ENCODE data around the gene TEX14.

TEX14 gene

DNA sequence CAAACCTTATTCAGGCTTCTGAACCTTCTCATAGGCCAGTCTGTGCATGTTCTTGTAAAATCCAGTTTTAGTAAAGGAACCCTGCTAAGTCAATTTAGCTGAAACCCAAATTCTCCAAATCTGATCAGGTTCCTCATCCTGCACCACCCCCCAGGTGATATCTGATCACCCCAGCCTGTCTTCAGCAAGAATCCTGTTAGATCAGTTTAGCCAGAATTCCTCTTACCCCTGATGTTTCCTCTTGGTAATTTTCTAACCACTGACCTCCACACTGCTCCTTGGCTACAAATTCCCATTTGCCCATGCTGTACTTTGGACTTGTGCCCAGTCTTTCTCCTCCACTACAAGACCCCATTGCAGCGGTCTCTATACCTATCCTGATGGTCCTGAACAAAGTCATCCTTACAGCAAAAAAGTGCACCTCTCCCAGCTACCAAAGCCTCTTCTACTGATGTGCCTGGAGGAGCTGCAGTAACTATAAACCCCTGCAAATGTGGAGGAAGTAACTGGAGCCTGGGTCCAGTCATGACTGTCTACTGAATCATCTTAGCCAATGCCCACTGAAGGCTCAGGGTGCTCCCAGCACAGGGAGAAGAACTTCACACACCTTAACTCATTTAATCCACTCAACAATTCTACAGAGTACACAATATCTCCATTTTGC is 23.8 kb downstream of the TEX14 start:
- H3K4me2 ChIP-seq (ENCODE audit: insufficient read depth, low read length, poor library complexity, severe bottlenecking), result no peak overlapping the region
- H3K4ac ChIP-seq (ENCODE audit: low read length), result no peak overlapping the region
- H3K36me3 ChIP-seq (replicated peaks in 1 of 2; ENCODE audit: control insufficient read depth in 2 of 2, insufficient read depth in 2 of 2, low read length in 2 of 2), result no peaks in the 10 kb centered on the region
- no peaks in the 10 kb centered on the region for H3K9me3 ChIP-seq (replicated peaks in 1 of 2; ENCODE audit: control insufficient read depth in 2 of 2, insufficient read depth in 1 of 2, low read depth in 1 of 2, low read length in 2 of 2)
- H3K27me3 ChIP-seq (ENCODE audit: control insufficient read depth in 3 of 3, insufficient read depth in 3 of 3, low read depth in 1 of 3, low read length in 3 of 3), result no peaks in the 10 kb centered on the region
- no peak overlapping the region for H4K8ac ChIP-seq (ENCODE audit: low read depth, low read length)
- no CpG with 5 or more reads among the region's 1 CpG for WGBS, 2 donors (ENCODE audit: extremely low coverage in 2 of 2, insufficient read length in 2 of 2, insufficient replicate concordance in 1 of 2)
- no peak overlapping the region for H3K27ac ChIP-seq (replicated peaks; ENCODE audit: low read length)
- no peak overlapping the region for H3K18ac ChIP-seq (ENCODE audit: low read length)
- no peak overlapping the region for H2BK5ac ChIP-seq (ENCODE audit: low read length)
- H2AFZ ChIP-seq (ENCODE audit: low read length), result no peak overlapping the region
- no peak overlapping the region for H3K23ac ChIP-seq (ENCODE audit: low read depth, low read length, poor library complexity)
- no peak overlapping the region for H4K91ac ChIP-seq (ENCODE audit: low read depth, low read length, poor library complexity)
- H2BK12ac ChIP-seq (ENCODE audit: low read length), result no peak overlapping the region
- H3K4me3 ChIP-seq (ENCODE audit: low read length in 2 of 2), result no peak overlapping the region
- no peak overlapping the region for H3K14ac ChIP-seq (ENCODE audit: low read length)
- H2AK5ac ChIP-seq (ENCODE audit: low read depth, low read length), result no peak overlapping the region
- H3K9ac ChIP-seq (ENCODE audit: low read depth, low read length, poor library complexity), result no peak overlapping the region
- H2BK15ac ChIP-seq (ENCODE audit: low read length), result no peak overlapping the region
- H3K4me1 ChIP-seq (ENCODE audit: control insufficient read depth in 2 of 2, insufficient read depth in 1 of 2, low read depth in 1 of 2, low read length in 2 of 2), result peaks cover 0 to 4% of the 10 kb centered on the region in 2 donors
- no peak for DNase-seq (ENCODE audit: low spot score)
- H2BK120ac ChIP-seq (ENCODE audit: low read depth, low read length), result no peak overlapping the region
- H3K79me1 ChIP-seq (ENCODE audit: low read depth, low read length), result no peaks in the 10 kb centered on the region

DNA sequence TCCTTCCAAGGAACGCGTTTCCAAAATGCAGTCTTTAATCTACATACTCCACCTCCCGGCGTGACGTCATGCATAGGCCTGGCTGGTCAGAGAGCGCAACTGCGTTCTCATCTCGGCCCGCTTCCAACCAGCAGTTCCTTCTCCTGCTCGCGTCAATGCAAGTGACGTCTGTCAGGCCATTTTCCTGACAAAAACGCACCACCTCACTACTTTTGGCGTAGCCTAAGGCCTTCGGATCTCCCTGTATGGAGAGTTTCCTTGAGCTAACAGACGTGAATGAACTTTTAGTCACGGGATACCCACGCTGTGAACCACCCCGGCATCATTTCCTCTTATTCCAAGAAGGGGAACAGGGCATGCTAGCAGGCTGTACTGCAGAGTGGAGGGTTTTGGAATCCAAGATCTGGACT is 25.0 kb downstream of the TEX14 start:
- Histone ChIP-seq H3K9me3 (replicated peaks in 1 of 2; ENCODE audit: control insufficient read depth in 2 of 2, insufficient read depth in 1 of 2, low read depth in 1 of 2, low read length in 2 of 2) (no peaks in the 10 kb centered on the region), H2BK120ac (ENCODE audit: low read depth, low read length) (no peak overlapping the region), H3K9ac (ENCODE audit: low read depth, low read length, poor library complexity) (no peak overlapping the region), H2AK5ac (ENCODE audit: low read depth, low read length) (no peak overlapping the region), H3K4ac (ENCODE audit: low read length) (no peak overlapping the region), H3K23ac (ENCODE audit: low read depth, low read length, poor library complexity) (no peak overlapping the region), H4K91ac (ENCODE audit: low read depth, low read length, poor library complexity) (no peak overlapping the region), H3K4me2 (ENCODE audit: insufficient read depth, low read length, poor library complexity, severe bottlenecking) (no peak overlapping the region), H3K36me3 (replicated peaks in 1 of 2; ENCODE audit: control insufficient read depth in 2 of 2, insufficient read depth in 2 of 2, low read length in 2 of 2) (no peaks in the 10 kb centered on the region), H3K18ac (ENCODE audit: low read length) (no peak overlapping the region), H2BK12ac (ENCODE audit: low read length) (no peak overlapping the region), H3K27ac (replicated peaks; ENCODE audit: low read length) (no peak overlapping the region), H2BK5ac (ENCODE audit: low read length) (no peak overlapping the region), H3K14ac (ENCODE audit: low read length) (no peak overlapping the region), H3K79me1 (ENCODE audit: low read depth, low read length) (no peaks in the 10 kb centered on the region), H2AFZ (ENCODE audit: low read length) (no peak overlapping the region), H4K8ac (ENCODE audit: low read depth, low read length) (no peak overlapping the region), H2BK15ac (ENCODE audit: low read length) (no peak overlapping the region), H3K4me3 (ENCODE audit: low read length in 2 of 2) (no peak overlapping the region), H3K4me1 (ENCODE audit: control insufficient read depth in 2 of 2, insufficient read depth in 1 of 2, low read depth in 1 of 2, low read length in 2 of 2) (peaks cover 0 to under 1% of the 10 kb centered on the region in 2 donors), H3K27me3 (ENCODE audit: control insufficient read depth in 3 of 3, insufficient read depth in 3 of 3, low read depth in 1 of 3, low read length in 3 of 3) (no peaks in the 10 kb centered on the region)
- no CpG with 5 or more reads among the region's 19 CpGs for WGBS, 2 donors (ENCODE audit: extremely low coverage in 2 of 2, insufficient read length in 2 of 2, insufficient replicate concordance in 1 of 2)
- no peak for DNase-seq (ENCODE audit: low spot score)

DNA sequence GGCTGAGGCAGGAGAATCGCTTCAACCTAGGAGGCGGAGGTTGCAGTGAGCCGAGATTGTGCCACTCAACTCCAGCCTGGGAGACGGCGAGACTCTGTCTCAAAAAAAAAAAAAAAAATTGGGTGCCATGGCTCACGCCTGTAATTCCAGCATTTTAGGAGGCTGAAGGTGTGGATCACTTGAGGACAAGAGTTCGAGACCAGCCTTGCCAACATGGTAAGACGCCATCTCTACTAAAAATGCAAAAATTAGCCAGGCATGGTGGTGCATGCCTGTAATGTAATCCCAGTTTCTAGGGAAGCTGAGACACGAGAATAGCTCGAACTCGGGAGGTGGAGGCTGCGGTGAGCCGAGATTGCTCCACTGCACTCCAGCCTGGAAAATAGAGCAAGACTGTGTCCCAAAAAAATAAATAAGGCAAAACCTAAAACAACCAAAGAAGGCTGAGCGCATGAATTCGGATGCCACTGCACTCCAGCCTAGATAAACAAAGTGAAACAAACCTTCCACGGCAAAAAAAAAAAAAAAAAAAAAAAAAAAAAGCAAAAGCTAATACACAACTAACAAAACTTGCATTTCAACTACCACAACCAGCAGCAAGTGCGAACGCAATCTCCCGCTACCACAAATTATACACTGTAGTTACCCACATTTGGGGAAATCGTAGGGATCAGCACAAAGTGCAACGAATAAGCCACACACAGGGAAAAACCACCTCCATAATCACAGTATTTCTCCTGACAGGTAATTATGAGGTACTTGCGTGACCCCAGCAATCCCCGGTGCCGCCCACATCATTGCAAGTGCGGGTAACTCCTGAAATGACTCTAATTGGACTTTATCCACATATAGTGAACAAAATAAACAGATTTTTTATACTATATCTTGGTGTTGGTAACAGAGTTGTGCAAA is 25.6 kb downstream of the TEX14 start:
- no peak overlapping the region for H3K18ac ChIP-seq (ENCODE audit: low read length)
- H3K4me3 ChIP-seq (ENCODE audit: low read length in 2 of 2), result no peak overlapping the region
- H3K36me3 ChIP-seq (replicated peaks in 1 of 2; ENCODE audit: control insufficient read depth in 2 of 2, insufficient read depth in 2 of 2, low read length in 2 of 2), result no peaks in the 10 kb centered on the region
- no peak overlapping the region for H3K23ac ChIP-seq (ENCODE audit: low read depth, low read length, poor library complexity)
- no peaks in the 10 kb centered on the region for H3K9me3 ChIP-seq (replicated peaks in 1 of 2; ENCODE audit: control insufficient read depth in 2 of 2, insufficient read depth in 1 of 2, low read depth in 1 of 2, low read length in 2 of 2)
- no peak overlapping the region for H3K27ac ChIP-seq (replicated peaks; ENCODE audit: low read length)
- H2AFZ ChIP-seq (ENCODE audit: low read length), result no peak overlapping the region
- H2AK5ac ChIP-seq (ENCODE audit: low read depth, low read length), result no peak overlapping the region
- no peak overlapping the region for H3K9ac ChIP-seq (ENCODE audit: low read depth, low read length, poor library complexity)
- WGBS, 2 donors (ENCODE audit: extremely low coverage in 2 of 2, insufficient read length in 2 of 2, insufficient replicate concordance in 1 of 2), result no CpG with 5 or more reads among the region's 25 CpGs
- H3K79me1 ChIP-seq (ENCODE audit: low read depth, low read length), result no peaks in the 10 kb centered on the region
- DNase-seq (ENCODE audit: low spot score), result no peak
- no peak overlapping the region for H2BK12ac ChIP-seq (ENCODE audit: low read length)
- H2BK15ac ChIP-seq (ENCODE audit: low read length), result no peak overlapping the region
- no peak overlapping the region for H4K8ac ChIP-seq (ENCODE audit: low read depth, low read length)
- no peak overlapping the region for H2BK5ac ChIP-seq (ENCODE audit: low read length)
- H4K91ac ChIP-seq (ENCODE audit: low read depth, low read length, poor library complexity), result no peak overlapping the region
- no peaks in the 10 kb centered on the region for H3K27me3 ChIP-seq (ENCODE audit: control insufficient read depth in 3 of 3, insufficient read depth in 3 of 3, low read depth in 1 of 3, low read length in 3 of 3)
- H2BK120ac ChIP-seq (ENCODE audit: low read depth, low read length), result no peak overlapping the region
- H3K4me1 ChIP-seq (ENCODE audit: control insufficient read depth in 2 of 2, insufficient read depth in 1 of 2, low read depth in 1 of 2, low read length in 2 of 2), result no peaks in the 10 kb centered on the region
- no peak overlapping the region for H3K14ac ChIP-seq (ENCODE audit: low read length)
- H3K4me2 ChIP-seq (ENCODE audit: insufficient read depth, low read length, poor library complexity, severe bottlenecking), result no peak overlapping the region
- no peak overlapping the region for H3K4ac ChIP-seq (ENCODE audit: low read length)

DNA sequence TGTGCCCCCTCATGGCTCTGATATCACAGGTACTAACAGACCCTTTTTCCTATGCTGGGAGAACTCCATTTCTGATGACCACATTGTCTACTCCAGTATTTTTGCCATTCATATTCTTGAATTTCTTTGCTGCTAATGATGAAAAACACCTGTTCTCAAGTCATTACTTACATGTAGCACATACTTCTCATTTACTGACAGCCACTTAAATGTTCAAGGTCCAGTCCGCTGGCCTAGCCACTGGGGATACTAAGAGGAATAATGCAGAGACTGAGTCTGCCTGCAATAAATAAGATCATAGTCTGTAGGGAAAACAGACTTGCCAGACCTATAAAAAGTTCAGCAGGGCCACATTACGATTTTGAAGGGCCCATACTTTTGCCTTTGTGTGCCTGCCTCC is 27.5 kb downstream of the TEX14 start:
- no CpG with 5 or more reads among the region's 2 CpGs for WGBS, 2 donors (ENCODE audit: extremely low coverage in 2 of 2, insufficient read length in 2 of 2, insufficient replicate concordance in 1 of 2)

More for the DNA sequence above, 27.5 kb downstream of the TEX14 start:
- no peak overlapping the region for H2BK12ac ChIP-seq (ENCODE audit: low read length)
- H2AFZ ChIP-seq (ENCODE audit: low read length), result no peak overlapping the region
- no peaks in the 10 kb centered on the region for H3K9me3 ChIP-seq (replicated peaks in 1 of 2; ENCODE audit: control insufficient read depth in 2 of 2, insufficient read depth in 1 of 2, low read depth in 1 of 2, low read length in 2 of 2)
- H3K27me3 ChIP-seq (ENCODE audit: control insufficient read depth in 3 of 3, insufficient read depth in 3 of 3, low read depth in 1 of 3, low read length in 3 of 3), result no peaks in the 10 kb centered on the region
- H3K14ac ChIP-seq (ENCODE audit: low read length), result no peak overlapping the region
- H3K9ac ChIP-seq (ENCODE audit: low read depth, low read length, poor library complexity), result no peak overlapping the region
- H3K23ac ChIP-seq (ENCODE audit: low read depth, low read length, poor library complexity), result no peak overlapping the region
- no peak overlapping the region for H3K4me3 ChIP-seq (ENCODE audit: low read length in 2 of 2)
- H3K4me2 ChIP-seq (ENCODE audit: insufficient read depth, low read length, poor library complexity, severe bottlenecking), result no peak overlapping the region
- no peak overlapping the region for H2BK5ac ChIP-seq (ENCODE audit: low read length)
- no peak overlapping the region for H3K4ac ChIP-seq (ENCODE audit: low read length)
- no peak overlapping the region for H3K18ac ChIP-seq (ENCODE audit: low read length)
- no peak overlapping the region for H3K27ac ChIP-seq (replicated peaks; ENCODE audit: low read length)
- H4K8ac ChIP-seq (ENCODE audit: low read depth, low read length), result no peak overlapping the region
- no peaks in the 10 kb centered on the region for H3K36me3 ChIP-seq (replicated peaks in 1 of 2; ENCODE audit: control insufficient read depth in 2 of 2, insufficient read depth in 2 of 2, low read length in 2 of 2)
- H3K79me1 ChIP-seq (ENCODE audit: low read depth, low read length), result no peaks in the 10 kb centered on the region
- no peaks in the 10 kb centered on the region for H3K4me1 ChIP-seq (ENCODE audit: control insufficient read depth in 2 of 2, insufficient read depth in 1 of 2, low read depth in 1 of 2, low read length in 2 of 2)
- no peak for DNase-seq (ENCODE audit: low spot score)
- H2BK120ac ChIP-seq (ENCODE audit: low read depth, low read length), result no peak overlapping the region
- H2BK15ac ChIP-seq (ENCODE audit: low read length), result no peak overlapping the region
- no peak overlapping the region for H2AK5ac ChIP-seq (ENCODE audit: low read depth, low read length)
- H4K91ac ChIP-seq (ENCODE audit: low read depth, low read length, poor library complexity), result no peak overlapping the region

Data from neuronal stem cell (in vitro differentiated cells).